Mesendoderm (in vitro differentiated cells): ENCODE measurements around the gene IRX5. TPM values are rescaled to one million over a fixed set of nuclear protein-coding genes. Genes with fewer than 3 reads are reported as not detected.

Experiments used
- DNase-seq: peaks from one replicate; pipeline ENCODE4 v3.0.0; 2013
- H2AK5ac ChIP-seq: 2 replicates; pipeline ENCODE4 v1.6.1; 2013; ENCODE audit warnings: low read length, inconsistent platforms
- H2BK120ac ChIP-seq: 2 replicates; pipeline ENCODE4 v1.6.1; 2013; ENCODE audit warnings: low read depth, mild to moderate bottlenecking, low read length, moderate library complexity, mixed read lengths
- H2BK15ac ChIP-seq: replicated peaks from 2 replicates; pipeline ENCODE4 v1.6.1; 2013; ENCODE audit warnings: low read depth, mild to moderate bottlenecking, moderate library complexity
- H2BK5ac ChIP-seq: 2 replicates; pipeline ENCODE4 v1.6.1; 2013; ENCODE audit warnings: low read length, inconsistent platforms
- H3K18ac ChIP-seq: 2 replicates; pipeline ENCODE4 v1.6.1; 2013; ENCODE audit warnings: mild to moderate bottlenecking, low read length, mixed read lengths
- H3K23ac ChIP-seq: one replicate; pipeline ENCODE4 v1.6.1; 2013; ENCODE audit warnings: low read length
- H3K27ac ChIP-seq: 2 replicates; pipeline ENCODE4 v1.5.1; 2013; ENCODE audit warnings: low read depth, mild to moderate bottlenecking, inconsistent platforms, low read length, moderate library complexity
- H3K27me3 ChIP-seq: 2 replicates; pipeline ENCODE4 v1.6.1; 2013; ENCODE audit warnings: low read length, control low read depth, mild to moderate bottlenecking, inconsistent platforms; ENCODE audit not compliant: insufficient read depth, poor library complexity
- H3K36me3 ChIP-seq: 2 replicates; pipeline ENCODE4 v1.6.1; 2013; ENCODE audit warnings: low read length, inconsistent platforms; ENCODE audit not compliant: control insufficient read depth, insufficient read depth
- H3K4ac ChIP-seq: one replicate; pipeline ENCODE4 v1.6.1; 2013; ENCODE audit warnings: low read depth, mild to moderate bottlenecking, low read length, moderate library complexity
- H3K4me1 ChIP-seq: 2 replicates; pipeline ENCODE4 v1.6.1; 2013; ENCODE audit warnings: low read depth, low read length, inconsistent platforms; ENCODE audit not compliant: control insufficient read depth
- H3K4me2 ChIP-seq: 2 replicates; pipeline ENCODE4 v1.6.1; 2013; ENCODE audit warnings: low read length
- H3K4me3 ChIP-seq: 2 replicates; pipeline ENCODE4 v1.5.1; 2013; ENCODE audit warnings: mild to moderate bottlenecking, low read length
- H3K56ac ChIP-seq: one replicate; pipeline ENCODE4 v1.6.1; 2013; ENCODE audit warnings: low read length
- H3K79me1 ChIP-seq: 2 replicates; pipeline ENCODE4 v1.6.1; 2013; ENCODE audit warnings: low read length, inconsistent platforms
- H3K79me2 ChIP-seq: 2 replicates; pipeline ENCODE4 v1.6.1; 2013; ENCODE audit warnings: mild to moderate bottlenecking, low read length; ENCODE audit not compliant: control insufficient read depth, insufficient read depth
- H3K9ac ChIP-seq: 2 replicates; pipeline ENCODE4 v1.6.1; 2013; ENCODE audit warnings: low read length, inconsistent platforms
- H4K5ac ChIP-seq: one replicate; pipeline ENCODE4 v1.6.1; 2013; ENCODE audit warnings: low read length
- H4K8ac ChIP-seq: one replicate; pipeline ENCODE4 v1.6.1; 2013; ENCODE audit warnings: low read depth, mild to moderate bottlenecking, control low read depth, low read length, moderate library complexity
- WGBS: extraction: QIAGEN DNeasy Blood & Tissue Kit; methylation state at CpG from one replicate; pipeline ENCODE4 v1.1.7; 2013; ENCODE audit warnings: low lambda C conversion rate, missing lambda C conversion rate; ENCODE audit not compliant: insufficient coverage; ENCODE audit errors: extremely low coverage; 5-methylcytosine and 5-hydroxymethylcytosine counted together
- polyA plus RNA-seq, 2 experiments: library from polyadenylated mRNA; stranded (reverse); fragments of 200-250 nt; gene quantifications; one replicate each; pipeline ENCODE4 v1.2.3, GENCODE V29; 2013

The IRX5 gene
- polyA plus RNA-seq (2013, experiment 1 of 2), result 0.27 TPM
- 0.21 TPM for polyA plus RNA-seq (2013, experiment 2 of 2)

DNA sequence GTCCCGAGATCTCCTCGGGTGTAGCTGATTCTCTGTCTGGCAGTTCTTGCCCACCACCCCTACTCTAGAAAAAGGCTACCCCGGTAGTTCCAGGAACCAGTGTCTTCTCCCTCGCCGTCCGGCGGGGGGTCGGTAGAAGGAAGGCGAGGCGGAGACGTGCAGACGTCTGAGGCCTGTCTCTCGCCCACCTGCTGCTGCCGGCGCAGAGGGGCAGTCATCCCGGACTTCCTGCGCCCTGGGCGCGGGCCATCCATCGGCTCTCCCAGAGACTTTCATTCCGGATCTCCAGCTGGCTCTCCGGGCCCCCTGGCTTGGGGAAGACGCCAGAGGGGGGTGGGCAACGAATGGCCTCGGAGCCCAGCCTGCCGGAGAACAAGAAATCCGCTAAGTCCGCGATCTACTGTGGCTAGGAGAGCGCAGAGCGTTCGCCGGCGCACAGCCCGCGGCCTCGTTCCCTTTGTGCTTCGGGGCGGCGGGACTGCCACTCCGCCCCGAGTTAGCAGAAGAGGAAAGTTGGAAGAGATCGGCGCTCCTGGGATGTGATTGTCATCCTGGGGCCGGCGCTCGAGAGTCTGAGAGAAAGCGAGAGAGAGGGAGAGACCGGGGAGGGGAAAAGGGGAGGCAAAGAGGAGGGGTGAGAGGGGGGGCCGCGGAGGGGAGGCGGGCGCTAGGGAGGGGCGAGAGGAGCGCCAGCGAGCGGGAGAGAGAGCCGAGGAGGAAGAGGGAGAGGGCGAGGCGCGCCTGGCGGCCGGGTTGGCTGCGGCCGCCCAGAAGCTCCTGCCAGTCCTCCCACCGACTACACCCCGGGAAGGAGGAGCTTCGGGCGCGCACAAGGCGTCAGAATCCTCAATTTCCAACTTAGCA, at the start of gene IRX5:
TSS of gene IRX5 (plus strand) at position 861 of the 864 bp plus-strand sequence. CDS start 334 bp downstream, outside the sequence.
- no CpG with 5 or more reads among the region's 71 CpGs for WGBS
- H3K27me3 ChIP-seq, result peaks cover 31% of the 10 kb centered on the region
- peak; percentile 97 for DNase-seq

DNA sequence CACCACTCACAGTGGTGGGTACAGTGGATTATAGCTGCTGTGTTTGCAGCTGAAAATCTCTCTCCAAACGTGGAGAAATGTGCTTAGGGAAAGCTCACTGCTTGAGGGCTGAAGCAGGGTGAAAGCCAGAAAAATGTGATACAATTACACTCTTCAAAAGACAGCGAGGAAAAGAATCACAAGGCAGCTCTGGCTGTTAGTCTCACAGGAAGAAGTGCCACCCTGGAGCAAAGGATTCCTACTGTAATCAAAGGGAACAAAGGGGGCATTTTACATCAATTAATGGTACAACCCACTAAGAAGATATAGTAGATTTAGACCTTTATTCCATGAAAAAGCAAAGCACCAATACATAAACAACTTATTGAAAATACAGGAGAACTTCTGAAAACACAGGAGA, 48.1 kb upstream of the IRX5 start:
- H3K4ac ChIP-seq, result no peak overlapping the region
- H3K23ac ChIP-seq, result no peak overlapping the region
- H3K56ac ChIP-seq, result no peak overlapping the region
- no peak overlapping the region for H4K5ac ChIP-seq
- H3K79me1 ChIP-seq, result no peaks in the 10 kb centered on the region
- H3K4me1 ChIP-seq, result no peaks in the 10 kb centered on the region
- no peak for DNase-seq
- H3K79me2 ChIP-seq, result no peaks in the 10 kb centered on the region
- no peaks in the 10 kb centered on the region for H3K36me3 ChIP-seq
- no peak overlapping the region for H2BK5ac ChIP-seq
- no peak overlapping the region for H2BK15ac ChIP-seq
- no peak overlapping the region for H3K18ac ChIP-seq
- H4K8ac ChIP-seq, result no peak overlapping the region
- H3K4me3 ChIP-seq, result no peak overlapping the region
- no CpG with 5 or more reads among the region's 2 CpGs for WGBS
- H2AK5ac ChIP-seq, result no peak overlapping the region
- no peak overlapping the region for H3K4me2 ChIP-seq
- no peak overlapping the region for H2BK120ac ChIP-seq
- H3K27me3 ChIP-seq, result no peaks in the 10 kb centered on the region
- H3K27ac ChIP-seq, result no peak overlapping the region
- H3K9ac ChIP-seq, result no peak overlapping the region

More for the DNA sequence above, at the start of gene IRX5:
- no peak within 1 kb of the TSS for H2BK120ac ChIP-seq
- no peak within 1 kb of the TSS for H4K5ac ChIP-seq
- no peaks in the 10 kb centered on the region for H3K79me1 ChIP-seq
- no peak within 1 kb of the TSS for H2BK15ac ChIP-seq
- H3K36me3 ChIP-seq, result no peaks in the 10 kb centered on the region
- H2AK5ac ChIP-seq, result no peak within 1 kb of the TSS
- H3K79me2 ChIP-seq, result no peaks in the 10 kb centered on the region
- H3K27ac ChIP-seq, result peak within 1 kb of the TSS; percentile 45
- H3K4ac ChIP-seq, result no peak within 1 kb of the TSS
- H4K8ac ChIP-seq, result no peak within 1 kb of the TSS
- no peak within 1 kb of the TSS for H2BK5ac ChIP-seq
- H3K23ac ChIP-seq, result no peak within 1 kb of the TSS
- peak within 1 kb of the TSS; percentile 52 for H3K4me3 ChIP-seq
- H3K9ac ChIP-seq, result peak within 1 kb of the TSS; percentile 66
- H3K56ac ChIP-seq, result peak within 1 kb of the TSS; percentile 81
- peak within 1 kb of the TSS; percentile 6 for H3K18ac ChIP-seq
- H3K4me2 ChIP-seq, result peak within 1 kb of the TSS; percentile 87
- H3K4me1 ChIP-seq, result peaks cover 3% of the 10 kb centered on the region

DNA sequence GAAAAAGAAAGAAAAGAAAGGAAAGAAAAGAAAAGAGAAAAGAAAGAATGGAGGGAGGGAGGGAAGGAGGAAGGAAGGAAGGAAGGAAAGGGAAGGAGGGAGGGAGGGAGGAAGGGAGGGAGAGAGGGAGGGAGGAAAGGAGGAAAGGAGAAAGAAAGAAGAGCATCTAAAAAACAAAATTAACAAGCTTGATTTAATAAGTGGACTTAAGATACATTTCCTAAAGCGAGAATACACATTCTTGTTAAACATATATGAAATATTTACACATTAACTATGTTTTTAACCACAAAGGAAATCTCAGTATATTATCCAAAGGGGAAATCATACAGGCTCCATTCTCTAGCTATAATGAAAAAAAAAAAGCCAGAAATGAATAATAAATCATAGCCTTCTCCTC, 47.3 kb upstream of the IRX5 start:
- Histone ChIP-seq H4K8ac (no peak overlapping the region), H3K27me3 (no peaks in the 10 kb centered on the region), H3K79me2 (no peaks in the 10 kb centered on the region), H4K5ac (no peak overlapping the region), H3K36me3 (no peaks in the 10 kb centered on the region), H3K4me2 (no peak overlapping the region), H3K79me1 (no peaks in the 10 kb centered on the region), H3K4ac (no peak overlapping the region), H3K9ac (no peak overlapping the region), H3K23ac (no peak overlapping the region), H3K56ac (no peak overlapping the region), H3K18ac (no peak overlapping the region), H3K27ac (no peak overlapping the region), H3K4me1 (no peaks in the 10 kb centered on the region), H2BK15ac (no peak overlapping the region), H2AK5ac (no peak overlapping the region), H2BK5ac (no peak overlapping the region), H2BK120ac (no peak overlapping the region), H3K4me3 (no peak overlapping the region)
- DNase-seq, result no peak
- WGBS, result no CpG with 5 or more reads among the region's 1 CpG

DNA sequence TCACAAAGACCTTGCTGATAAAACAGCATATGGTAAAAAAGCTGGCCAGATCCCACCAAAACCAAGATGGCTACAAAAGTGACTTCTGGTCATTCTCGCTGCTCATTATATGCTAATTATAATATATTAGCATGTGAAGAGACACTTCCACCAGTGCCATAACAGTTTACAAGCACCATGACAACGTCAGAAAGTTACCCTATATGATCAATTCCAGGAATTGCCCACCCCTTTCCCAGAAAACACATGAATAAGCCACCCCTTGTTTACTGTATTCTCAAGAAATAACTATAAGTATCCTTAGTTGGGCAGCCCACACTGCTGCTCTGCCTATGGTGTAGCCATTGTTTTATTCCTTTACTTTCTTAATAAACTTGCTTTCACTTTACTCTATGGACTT, 44.6 kb upstream of the IRX5 start:
- H3K4me1 ChIP-seq, result no peaks in the 10 kb centered on the region
- no peak overlapping the region for H4K5ac ChIP-seq
- no peak overlapping the region for H3K4me2 ChIP-seq
- H3K79me1 ChIP-seq, result no peaks in the 10 kb centered on the region
- no peak overlapping the region for H3K23ac ChIP-seq
- H3K27me3 ChIP-seq, result no peaks in the 10 kb centered on the region
- H4K8ac ChIP-seq, result no peak overlapping the region
- H2AK5ac ChIP-seq, result no peak overlapping the region
- no peak for DNase-seq
- H3K4ac ChIP-seq, result no peak overlapping the region
- no CpG with 5 or more reads among the region's 2 CpGs for WGBS
- no peak overlapping the region for H3K27ac ChIP-seq
- no peaks in the 10 kb centered on the region for H3K79me2 ChIP-seq
- no peak overlapping the region for H2BK5ac ChIP-seq
- H2BK15ac ChIP-seq, result no peak overlapping the region
- no peaks in the 10 kb centered on the region for H3K36me3 ChIP-seq
- no peak overlapping the region for H3K18ac ChIP-seq
- H3K56ac ChIP-seq, result no peak overlapping the region
- H2BK120ac ChIP-seq, result no peak overlapping the region
- H3K4me3 ChIP-seq, result no peak overlapping the region
- H3K9ac ChIP-seq, result no peak overlapping the region

DNA sequence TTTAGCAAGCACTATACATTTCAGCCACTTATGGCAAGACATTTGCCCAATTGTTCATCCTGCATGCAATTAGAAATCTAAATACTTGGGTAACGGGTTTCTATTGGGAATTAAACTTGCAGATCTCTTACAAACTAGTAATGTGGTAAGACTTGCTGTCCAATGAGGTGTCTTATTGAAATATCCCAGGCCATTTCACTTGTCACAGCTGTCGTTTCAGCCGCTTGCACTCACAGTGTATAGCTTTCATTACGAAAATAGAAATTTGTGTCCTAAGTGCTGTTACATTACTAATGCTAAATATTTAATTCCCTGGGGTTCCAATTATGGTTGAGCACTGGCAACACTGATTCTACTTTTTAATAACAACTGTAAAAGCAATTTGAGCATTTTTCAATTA, 40.3 kb upstream of the IRX5 start:
- Histone ChIP-seq H3K23ac (no peak overlapping the region), H3K4me3 (no peak overlapping the region), H3K36me3 (no peaks in the 10 kb centered on the region), H3K56ac (no peak overlapping the region), H3K4me2 (no peak overlapping the region), H2BK15ac (no peak overlapping the region), H2BK120ac (no peak overlapping the region), H2BK5ac (no peak overlapping the region), H3K4ac (no peak overlapping the region), H3K79me2 (no peaks in the 10 kb centered on the region), H3K27ac (no peak overlapping the region), H4K8ac (no peak overlapping the region), H3K4me1 (no peaks in the 10 kb centered on the region), H3K27me3 (no peaks in the 10 kb centered on the region), H4K5ac (no peak overlapping the region), H3K79me1 (no peaks in the 10 kb centered on the region), H3K9ac (no peak overlapping the region), H3K18ac (no peak overlapping the region), H2AK5ac (no peak overlapping the region)
- no CpG with 5 or more reads among the region's 4 CpGs for WGBS
- DNase-seq, result no peak
